ENCODE measurements around the gene CLCN3.
"Not testable (repeated sequence)": the region's sequence is repeated elsewhere in the genome, so short reads cannot be mapped to it uniquely, and the experiment has no call there.

Gene CLCN3

DNA sequence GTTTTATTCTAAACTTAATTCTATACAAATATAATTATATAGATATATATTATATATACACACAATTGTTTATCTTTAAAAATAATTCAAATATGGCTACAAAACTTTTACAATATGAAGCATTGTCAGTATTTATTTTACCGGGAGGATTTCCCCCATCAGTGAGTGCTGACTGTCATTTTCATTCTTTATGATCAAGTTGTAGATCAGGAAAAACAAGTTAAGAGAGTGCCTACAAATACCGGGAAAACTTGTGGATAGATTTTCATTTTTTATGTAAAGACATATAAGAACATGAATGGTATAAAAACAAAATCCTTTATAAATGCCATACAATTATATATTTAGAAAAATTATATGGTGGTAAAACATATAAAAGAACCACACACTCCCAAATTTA lies 37.8 kb downstream of the CLCN3 start:
- DNase-seq = no peak

DNA sequence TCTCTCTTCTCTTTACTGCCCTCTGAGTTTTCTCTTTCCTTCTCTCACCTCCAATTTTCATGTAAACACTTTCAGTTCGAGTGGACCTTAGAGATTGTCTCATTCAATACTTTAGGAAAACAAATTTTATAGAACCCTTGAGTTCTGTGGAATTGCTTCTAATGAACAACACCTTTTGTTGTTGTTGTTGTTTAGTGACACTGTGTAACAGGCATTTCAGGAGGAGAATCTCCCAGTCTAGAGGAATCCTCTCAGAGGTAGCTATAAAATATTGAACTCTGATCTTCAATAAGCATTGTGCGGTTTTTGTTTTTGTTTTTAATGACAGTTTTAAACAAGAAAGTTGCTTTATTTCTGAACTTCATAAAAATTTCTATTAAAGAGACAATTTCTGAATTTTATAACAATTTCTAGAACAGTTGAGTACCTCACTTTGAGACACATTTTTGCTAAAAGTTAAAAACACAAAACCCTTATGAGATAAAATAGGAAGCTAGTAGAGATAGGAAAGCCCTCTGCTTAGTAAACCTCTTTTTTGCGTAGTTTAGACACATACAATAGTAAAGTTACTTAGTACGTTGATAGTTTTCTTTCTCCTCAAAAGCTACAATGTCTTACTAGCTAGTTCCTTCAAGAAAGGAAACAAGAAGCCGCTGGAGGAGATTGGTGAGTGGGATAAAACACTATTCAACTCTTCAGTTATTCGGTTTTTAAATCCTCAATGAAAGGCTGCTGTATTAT lies 38.8 kb downstream of the CLCN3 start:
- no peak for DNase-seq

DNA sequence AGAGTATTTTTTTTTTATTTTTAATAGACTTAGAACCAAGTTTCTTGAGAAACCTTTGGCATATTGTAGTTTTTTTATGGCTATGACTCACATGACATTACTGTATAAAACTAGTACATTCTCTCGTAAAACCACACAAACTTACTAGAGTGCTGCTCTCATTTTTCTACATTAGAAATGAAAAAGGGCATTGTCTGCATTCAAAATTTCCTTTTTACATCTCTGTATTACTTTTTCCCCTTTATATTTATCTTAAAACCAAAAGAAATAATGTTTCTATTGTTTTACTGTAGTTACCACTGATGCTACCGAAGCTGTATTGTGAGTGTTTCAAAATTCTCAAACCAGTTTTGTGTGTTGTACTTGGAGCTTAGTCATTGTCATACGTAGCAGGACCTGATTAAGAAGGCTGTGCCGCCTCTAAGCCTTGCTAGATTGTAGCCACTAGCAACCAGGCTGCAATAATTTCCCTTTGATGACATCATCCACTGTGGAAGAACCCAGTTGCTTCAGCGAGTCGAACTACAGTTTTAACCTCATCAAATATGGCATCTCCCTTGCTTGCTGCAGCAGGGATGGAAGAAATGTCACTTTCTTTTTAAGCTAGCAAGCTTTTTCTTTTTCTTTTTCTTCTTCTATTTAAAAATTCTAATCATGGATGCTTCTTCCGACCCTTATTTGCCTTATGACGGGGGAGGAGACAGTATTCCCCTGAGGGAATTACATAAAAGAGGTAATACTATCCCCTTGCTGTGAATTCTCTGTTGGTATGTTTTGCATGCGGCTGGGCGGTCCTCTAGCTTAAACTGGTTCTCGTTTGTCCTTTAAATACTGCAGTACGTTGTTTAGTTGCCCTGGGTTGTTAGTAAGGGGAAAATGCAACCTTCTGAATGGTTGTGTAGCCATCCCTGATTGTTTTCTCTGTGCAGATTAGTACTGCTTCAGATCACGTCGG lies 39.6 kb downstream of the CLCN3 start:
- DNase-seq = peak; percentile 85 to 94

DNA sequence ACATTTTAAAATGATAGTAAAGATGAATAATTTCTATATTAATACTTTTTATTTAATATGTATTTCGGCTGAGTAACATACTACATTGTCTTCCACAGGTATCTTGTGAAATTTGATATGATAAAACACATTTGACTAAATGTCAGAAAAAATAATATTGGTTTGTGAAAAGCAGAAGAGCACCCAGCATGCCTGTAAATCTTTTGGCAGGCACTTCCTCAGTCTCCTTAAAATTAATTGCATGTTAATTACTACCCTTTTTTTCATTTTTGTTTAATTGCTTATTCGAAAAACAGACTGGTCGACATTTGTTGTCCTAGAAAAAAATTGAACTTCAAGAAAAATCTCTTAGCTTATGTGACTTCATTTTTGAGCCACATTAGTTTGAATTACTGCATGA lies 40.6 kb downstream of the CLCN3 start:
- no peak for DNase-seq

DNA sequence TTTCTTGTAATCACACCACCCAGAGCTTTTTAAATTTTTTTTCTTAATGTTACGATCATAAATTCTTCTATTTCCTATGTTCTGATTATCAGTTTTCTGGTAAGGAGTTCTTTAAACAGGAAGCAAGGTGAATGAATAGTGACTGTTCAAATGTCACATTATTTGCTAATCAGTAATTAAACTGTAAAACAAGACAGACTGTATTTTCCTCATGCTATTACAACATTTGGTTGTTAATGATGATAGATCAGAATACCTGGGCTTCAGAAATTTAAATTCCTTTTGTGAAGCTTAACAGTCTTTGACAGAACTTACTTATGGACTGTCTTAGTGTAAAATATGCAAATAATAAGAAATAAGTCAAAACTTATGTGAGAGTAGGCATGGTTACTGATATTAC lies 41.4 kb downstream of the CLCN3 start:
- DNase-seq = no peak

DNA sequence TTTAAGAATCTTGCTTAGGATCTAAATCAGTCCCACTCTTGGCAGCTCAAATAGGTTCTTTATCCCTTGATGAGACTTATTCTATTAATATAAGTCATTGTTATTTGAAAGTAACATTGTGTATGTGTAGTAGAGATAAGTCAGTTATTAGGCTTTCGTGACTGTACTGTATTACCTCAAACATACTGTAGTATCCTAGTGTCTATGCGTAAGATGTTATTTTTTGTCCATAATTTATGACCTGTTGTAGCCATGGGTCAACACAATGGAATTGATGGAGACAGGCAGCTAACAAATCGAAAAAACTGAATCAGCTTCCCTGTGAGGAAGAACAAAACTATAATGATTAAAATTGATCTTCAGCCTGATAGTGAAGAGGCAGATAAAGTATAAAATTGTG lies 41.8 kb downstream of the CLCN3 start:
- DNase-seq = peak in 1 of 2 experiments; percentile 8

DNA sequence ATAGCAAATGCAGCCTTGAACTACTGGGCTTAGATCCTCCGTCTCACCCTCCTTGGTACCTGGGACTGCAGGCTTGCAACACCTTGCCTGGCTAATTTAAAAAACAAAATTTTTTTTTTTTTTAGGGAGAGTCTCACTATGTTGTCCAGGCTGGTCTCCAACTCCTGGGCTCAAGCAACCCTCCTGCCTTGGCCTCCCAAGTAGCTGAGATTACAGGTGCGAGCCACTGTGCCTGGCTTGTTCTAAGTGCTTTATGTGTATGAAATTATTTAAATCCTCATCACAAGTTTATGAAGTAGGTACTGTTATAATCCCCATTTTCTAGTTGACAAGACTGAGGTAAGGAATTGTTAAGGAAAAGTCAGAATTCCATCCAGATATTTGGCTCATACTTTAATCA lies 43.0 kb downstream of the CLCN3 start:
- DNase-seq = no peak

DNA sequence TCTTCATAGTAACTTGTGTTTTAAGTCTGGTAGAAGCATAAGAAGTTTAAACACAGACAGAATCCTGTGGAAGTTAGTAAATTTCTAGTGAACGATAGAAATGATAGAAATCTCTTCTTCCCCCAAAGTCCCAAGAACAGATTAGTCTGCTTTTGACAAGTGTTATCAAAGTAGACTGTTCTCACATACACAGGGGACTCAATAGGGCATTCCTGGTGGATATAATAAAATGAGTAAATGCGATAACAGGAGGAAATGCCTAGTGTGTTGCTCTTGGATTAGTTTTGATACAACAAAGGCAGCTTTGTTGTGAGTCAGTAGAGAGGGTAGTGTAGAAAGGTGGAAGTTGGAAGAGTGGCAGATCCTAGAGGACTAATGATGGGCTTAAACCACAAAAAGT lies 43.5 kb downstream of the CLCN3 start:
- DNase-seq = peak; percentile 8 to 67

DNA sequence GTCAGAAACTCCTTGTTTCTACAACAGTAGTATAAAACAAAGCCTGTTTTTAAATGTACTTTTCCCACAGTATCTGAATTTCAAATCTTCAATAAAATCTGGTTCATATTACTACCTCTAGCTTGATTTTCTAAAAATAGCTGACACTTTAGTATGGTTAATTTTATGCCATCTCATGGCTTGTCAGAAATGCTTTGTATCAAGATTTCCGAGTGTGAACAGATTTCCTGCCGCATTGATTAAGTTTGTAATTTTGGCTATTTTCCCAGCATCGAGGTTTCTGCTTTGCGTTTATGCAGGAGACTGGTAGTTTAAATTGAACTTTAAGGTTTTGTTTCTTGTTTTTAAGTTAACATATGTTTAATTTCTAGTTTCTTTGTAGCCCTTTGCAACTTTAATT lies 44.2 kb downstream of the CLCN3 start:
- DNase-seq = no peak

DNA sequence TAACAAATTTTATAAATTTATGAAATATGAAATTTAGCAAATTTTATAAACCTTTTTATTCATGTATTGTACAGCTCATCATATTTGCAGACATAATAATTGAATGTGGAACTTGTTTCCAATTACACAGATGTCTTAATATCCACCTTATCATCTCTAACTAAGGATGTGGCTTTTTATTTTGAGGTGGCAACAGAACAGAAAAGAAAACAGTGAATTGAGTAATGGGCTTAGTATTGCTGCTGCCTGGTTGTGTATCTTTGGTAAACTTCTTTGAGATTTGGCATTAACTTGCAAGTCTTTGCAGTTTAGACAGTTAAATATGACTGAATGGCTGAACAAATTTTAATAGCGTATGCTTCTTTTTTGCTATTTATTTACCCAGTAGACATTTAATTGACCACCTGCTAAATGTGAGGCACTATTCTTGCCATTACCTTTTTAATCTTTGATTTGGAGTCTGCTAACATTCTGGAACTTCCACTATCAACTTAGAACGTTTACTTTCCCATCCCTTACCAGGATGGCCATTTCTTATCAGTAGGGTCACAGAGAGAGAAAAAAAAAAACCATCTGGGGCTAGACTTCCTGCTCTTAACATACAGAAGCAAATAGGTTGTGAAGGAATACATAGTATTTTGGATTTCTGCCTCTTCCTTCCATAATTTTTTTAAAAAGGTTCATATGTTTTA lies 44.8 kb downstream of the CLCN3 start:
- no peak for DNase-seq

DNA sequence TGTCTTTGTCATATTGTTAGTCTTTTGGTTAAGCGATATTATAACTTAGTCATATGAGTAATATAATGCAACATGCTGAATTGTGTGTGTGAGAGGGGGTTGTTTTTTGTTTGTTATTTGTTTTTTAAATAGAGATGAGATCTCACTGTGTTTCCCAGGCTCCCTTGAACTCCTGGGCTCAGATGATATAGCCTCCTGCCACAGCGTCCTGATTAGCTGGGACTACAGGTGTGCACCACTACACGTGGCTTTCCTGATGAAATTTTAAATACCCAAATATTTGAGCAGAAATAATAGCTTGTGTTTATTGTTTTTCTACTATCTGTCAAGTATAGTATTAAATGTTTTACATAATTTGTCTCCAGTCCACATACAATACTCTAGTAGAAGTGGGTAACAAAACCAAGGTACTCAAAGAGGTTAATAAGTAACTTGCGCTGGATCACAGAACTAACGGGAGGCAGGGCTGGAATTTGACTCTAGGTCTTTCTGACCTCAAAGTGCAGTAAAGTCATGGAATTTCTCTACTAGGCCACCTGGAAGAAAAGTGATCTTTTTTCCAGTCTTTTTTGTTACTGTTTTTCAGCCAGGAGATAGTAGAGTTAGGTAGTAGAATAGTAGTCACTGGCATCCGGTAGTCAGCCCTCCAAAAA lies 47.8 kb downstream of the CLCN3 start:
- DNase-seq = no peak

DNA sequence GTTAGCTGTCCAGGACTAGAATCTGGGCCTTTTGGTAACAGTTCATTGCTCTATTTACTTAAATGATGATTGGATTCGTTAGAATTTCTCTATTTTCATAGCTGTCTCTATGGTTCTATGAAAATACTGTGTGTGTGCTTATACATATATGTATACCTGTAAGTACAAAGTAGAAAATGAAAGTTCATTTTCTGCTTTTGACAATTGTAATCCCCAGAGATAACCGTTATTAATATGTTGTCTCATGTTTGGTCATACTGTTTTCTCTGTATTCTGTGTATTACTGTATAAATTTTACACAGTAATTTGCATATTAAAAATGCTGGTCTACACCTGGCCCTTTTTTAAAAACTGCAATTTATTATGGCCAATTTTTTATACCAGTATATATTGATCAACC lies 55.4 kb downstream of the CLCN3 start:
- no peak for DNase-seq

DNA sequence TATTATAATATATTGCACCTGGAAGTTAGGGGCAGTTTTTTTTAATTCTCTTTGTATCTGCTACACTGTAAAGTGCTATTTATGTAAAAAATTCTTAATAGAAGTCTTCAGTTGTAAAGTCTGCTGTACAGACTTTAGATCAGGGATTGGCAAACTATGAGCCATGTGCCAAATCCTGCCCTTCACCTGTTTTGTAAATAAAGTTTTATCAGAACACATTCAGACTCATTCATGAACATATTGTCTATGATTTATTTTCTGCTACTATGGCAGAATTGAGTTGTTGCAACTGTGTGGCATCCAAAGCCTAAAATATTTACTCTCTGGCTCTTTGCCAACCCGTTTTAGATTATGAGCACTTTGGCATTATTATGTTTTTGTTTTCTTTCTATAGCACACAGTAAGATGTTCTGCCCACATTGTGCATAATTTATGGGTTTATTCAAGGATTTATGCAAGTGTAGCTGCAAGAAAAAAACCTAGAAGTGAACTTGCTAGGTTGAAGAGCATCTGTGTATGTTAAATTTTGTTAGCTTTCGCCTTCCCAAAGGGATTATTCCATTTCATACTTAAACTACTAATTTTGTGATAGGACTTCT lies 56.9 kb downstream of the CLCN3 start:
- no peak for DNase-seq

DNA sequence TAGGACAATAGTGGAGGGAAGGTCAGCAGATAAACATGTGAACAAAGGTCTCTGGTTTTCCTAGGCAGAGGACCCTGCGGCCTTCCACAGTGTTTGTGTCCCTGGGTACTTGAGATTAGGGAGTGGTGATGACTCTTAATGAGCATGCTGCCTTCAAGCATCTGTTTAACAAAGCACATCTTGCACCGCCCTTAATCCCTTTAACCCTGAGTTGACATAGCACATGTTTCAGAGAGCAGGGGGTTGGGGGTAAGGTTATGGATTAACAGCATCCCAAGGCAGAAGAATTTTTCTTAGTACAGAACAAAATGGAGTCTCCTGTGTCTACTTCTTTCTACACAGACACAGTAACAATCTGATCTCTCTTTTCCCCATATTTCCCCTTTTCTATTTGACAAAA lies 58.1 kb downstream of the CLCN3 start:
- not testable (repeated sequence) for DNase-seq

DNA sequence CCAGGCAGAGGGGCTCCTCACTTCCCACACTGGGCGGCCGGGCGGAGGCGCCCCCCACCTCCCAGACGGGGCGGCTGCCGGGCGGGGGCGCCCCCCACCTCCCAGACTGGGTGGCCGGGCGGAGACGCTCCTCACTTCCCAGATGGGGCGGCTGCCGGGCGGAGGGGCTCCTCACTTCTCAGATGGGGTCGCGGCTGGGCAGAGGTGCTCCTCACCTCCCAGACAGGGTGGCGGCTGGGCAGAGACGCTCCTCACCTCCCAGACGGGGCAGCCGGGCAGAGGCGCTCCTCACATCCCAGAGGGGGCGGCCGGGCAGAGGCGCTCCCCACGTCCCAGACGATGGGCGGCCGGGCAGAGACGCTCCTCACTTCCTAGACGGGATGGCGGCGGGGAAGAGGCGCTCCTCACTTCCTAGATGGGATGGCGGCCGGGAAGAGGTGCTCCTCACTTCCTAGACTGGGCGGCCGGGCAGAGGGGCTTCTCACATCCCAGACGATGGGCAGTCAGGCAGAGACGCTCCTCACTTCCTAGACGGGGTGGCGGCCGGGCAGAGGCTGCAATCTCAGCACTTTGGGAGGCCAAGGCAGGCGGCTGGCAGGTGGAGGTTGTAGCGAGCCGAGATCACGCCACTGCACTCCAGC lies 58.7 kb downstream of the CLCN3 start:
- not testable (repeated sequence) for DNase-seq

DNA sequence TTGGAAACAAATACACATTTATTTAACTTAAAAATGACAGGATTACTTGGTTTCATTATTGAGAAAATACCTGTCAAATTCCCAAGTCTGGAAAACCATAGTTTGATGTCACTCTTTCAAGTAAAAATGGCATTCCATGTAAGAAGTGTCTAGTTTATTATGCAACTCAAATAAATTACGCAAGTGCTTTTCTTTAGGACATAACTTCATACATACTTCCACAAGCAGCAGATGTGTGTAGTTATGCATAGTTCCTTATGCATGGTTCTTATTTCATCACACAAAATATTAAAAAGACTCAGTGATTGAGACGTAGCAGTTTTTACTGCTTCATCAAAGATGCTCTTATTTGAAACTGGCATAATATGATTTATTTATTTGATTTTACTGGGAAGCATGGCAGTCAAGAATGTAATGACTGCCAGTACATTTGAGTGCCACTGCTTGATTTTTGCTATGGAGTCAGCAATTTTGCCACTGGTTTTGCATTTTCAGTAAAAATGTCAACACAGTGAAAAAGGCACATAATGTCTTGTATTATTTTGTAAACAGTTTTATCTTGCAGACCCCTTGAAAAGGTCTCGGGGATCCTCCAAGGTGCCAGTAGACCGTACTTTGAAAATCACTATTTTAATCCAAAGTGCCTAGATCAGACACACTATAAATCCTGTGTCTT lies 62.1 kb downstream of the CLCN3 start:
- no peak for DNase-seq

DNA sequence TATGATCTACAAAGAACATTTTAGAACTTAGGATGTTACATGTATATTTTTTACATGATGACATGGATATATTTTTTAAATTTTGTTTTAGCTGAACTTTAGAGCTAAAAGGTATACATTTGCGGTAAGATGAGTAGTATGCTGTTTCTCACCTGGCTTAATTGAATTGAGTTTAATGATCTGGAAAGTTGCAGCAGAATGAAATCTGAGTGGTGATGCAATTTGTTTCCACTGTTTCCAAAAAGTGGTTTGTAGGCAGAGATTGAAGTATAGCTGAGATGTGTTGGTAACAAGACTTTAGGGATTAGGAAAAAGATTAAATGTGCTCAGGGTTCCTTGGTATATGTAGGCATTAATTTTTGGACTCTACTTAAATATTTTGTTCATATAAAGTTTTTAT lies 69.3 kb downstream of the CLCN3 start:
- DNase-seq = no peak

DNA sequence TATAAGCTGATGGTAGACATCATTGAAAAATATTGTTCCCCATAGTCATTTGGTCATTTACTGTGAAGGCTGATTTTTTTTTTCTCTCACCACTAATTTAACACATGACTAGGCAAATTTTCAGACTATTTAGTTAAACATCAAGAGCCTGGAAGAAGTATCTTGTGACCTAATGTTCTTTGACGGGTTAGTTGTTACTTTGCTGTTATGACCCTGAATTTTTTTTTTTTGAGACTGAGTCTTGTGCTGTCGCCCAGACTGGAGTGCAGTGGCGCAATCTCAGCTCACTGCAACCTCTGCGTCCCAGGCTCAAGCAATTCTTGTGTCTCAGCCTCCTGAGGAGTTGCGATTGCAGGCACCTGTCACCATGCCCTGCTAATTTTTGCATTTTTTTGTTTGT lies 70.4 kb downstream of the CLCN3 start:
- no peak for DNase-seq

DNA sequence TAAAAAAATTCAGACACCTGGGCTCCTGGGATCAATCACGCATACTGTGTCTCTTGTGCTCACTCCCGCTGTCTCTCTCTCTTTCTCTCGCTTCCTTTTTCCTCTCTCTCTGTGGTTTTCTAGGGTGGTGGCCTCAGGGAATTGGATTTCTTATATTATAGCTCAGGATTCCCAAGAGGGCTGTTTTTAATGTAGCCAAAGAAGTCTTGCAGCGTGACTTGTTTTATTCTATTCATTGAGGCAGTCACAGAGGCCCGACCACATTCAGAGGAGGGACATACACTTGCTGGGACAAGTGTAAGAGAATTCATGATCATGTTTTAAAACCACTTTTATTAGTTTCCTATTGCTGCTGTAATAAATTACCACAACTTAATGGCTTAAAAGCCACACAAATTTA lies 78.0 kb downstream of the CLCN3 start:
- no peak for DNase-seq

DNA sequence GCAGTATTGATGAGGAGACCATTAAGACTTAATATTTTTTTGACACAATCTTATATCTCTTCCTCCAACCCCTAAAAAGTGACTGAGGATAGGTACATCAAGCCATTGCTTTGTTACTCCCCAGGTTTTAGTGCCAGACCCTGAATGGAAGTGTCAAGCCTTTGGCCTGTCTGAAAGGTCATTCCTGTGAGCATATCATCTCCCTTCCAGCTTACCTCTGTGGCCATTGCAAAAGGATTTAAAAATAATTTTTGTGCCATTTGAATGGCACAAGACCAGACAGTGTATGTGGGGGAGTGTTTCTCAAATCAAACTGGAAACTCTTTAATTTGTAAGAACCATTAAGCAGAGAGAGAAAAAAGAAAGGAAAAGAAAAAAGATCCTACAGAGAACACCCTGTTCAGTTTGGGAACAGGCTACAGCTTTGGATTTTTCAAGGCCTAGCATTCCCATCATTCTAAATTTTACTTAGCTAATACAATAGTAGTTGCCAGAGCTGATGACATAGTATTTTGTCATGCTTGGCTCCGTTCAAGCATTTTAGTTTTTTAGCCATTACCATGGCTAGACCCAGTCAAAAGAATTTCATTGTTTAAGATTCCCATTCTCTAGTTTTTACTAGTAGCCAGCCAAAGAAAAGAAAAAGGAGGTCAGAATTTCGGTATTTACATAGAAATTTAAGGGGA lies 87.7 kb downstream of the CLCN3 start:
- DNase-seq = no peak

DNA sequence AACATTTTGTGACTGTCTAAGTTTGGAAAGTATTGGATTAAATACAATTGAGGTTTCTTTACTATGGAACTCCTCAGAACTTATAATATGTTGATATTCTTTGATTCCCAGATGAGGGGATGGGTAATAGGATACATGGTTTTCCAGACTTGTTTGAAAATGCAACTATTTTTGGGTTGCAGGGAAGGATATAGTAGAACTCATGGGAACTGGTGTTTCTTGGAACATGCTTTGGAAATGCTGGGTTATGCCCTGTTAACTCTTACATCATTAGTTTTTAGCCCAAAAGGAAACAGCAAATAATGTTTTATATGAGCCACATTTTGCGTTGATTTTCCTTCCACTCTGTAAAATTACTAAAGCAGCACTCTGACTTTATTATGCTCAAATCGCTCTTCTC lies 95.4 kb downstream of the CLCN3 start:
- DNase-seq = no peak
